Activated T-helper 17 cell treated with anti-CD3 and anti-CD28 coated beads, Interleukin-2, amount 50 U/mL, for 72 hours (primary cell): ENCODE results near the gene DNER. TPM values are rescaled to one million over a fixed set of nuclear protein-coding genes. Genes with fewer than 3 reads are reported as not detected.
"Not testable (repeated sequence)": the region's sequence is repeated elsewhere in the genome, so short reads cannot be mapped to it uniquely, and the experiment has no call there.

ENCODE experiments used
- ATAC-seq: fragments of 150-1000 bp; cut with Tn5 transposase; replicated peaks from 2 replicates; pipeline ENCODE4 v1.10.0; 2021; ENCODE audit warnings: mild to moderate bottlenecking, moderate library complexity
- H3K27ac Mint-ChIP-seq: one replicate; pipeline ENCODE4 v1.8.0; 2022; ENCODE audit warnings: mixed read lengths
- H3K27me3 Mint-ChIP-seq: one replicate; pipeline ENCODE4 v1.8.0; 2022; ENCODE audit warnings: mixed read lengths
- H3K36me3 Mint-ChIP-seq: one replicate; pipeline ENCODE4 v1.8.0; 2022; ENCODE audit warnings: low read depth, mild to moderate bottlenecking, mixed read lengths
- H3K4me1 Mint-ChIP-seq: one replicate; pipeline ENCODE4 v1.8.0; 2022; ENCODE audit warnings: mixed read lengths
- H3K4me3 Mint-ChIP-seq: one replicate; pipeline ENCODE4 v1.8.0; 2022; ENCODE audit warnings: mild to moderate bottlenecking, mixed read lengths
- H3K9me3 Mint-ChIP-seq: one replicate; pipeline ENCODE4 v1.8.0; 2022; ENCODE audit warnings: mixed read lengths
- total RNA-seq, 2 donors: library from RNA; stranded (reverse); gene quantifications; one replicate each; pipeline ENCODE4 v1.2.3, GENCODE V29; 2022

The DNER gene
- total RNA-seq, 2 donors from 2014 or later = not detected

GRCh38 chr2:229728370-229728769 lies 14.0 kb upstream of the DNER start:
- H3K36me3 Mint-ChIP-seq = no peaks in the 10 kb centered on the region
- no peaks in the 10 kb centered on the region for H3K4me1 Mint-ChIP-seq
- H3K27ac Mint-ChIP-seq = no peak overlapping the region
- peaks cover 12% of the 10 kb centered on the region for H3K27me3 Mint-ChIP-seq
- no peaks in the 10 kb centered on the region for H3K9me3 Mint-ChIP-seq
- ATAC-seq = no peak
- H3K4me3 Mint-ChIP-seq = no peak overlapping the region

- Mint-ChIP-seq H3K9me3 (no peaks in the 10 kb centered on the region), H3K36me3 (no peaks in the 10 kb centered on the region), H3K4me3 (no peak overlapping the region), H3K27me3 (peaks cover 21% of the 10 kb centered on the region), H3K4me1 (no peaks in the 10 kb centered on the region), H3K27ac (no peak overlapping the region)
- no peak for ATAC-seq
Observed at GRCh38 chr2:229726643-229727042, 12.3 kb upstream of the DNER start.

- H3K36me3 Mint-ChIP-seq = no peaks in the 10 kb centered on the region
- H3K27me3 Mint-ChIP-seq = peaks cover 21% of the 10 kb centered on the region
- ATAC-seq = no peak
- H3K4me1 Mint-ChIP-seq = no peaks in the 10 kb centered on the region
- H3K9me3 Mint-ChIP-seq = no peaks in the 10 kb centered on the region
- no peak overlapping the region for H3K4me3 Mint-ChIP-seq
- H3K27ac Mint-ChIP-seq = no peak overlapping the region
Observed at GRCh38 chr2:229725716-229726574, 11.6 kb upstream of the DNER start.

GRCh38 chr2:229723192-229723591 lies 8.8 kb upstream of the DNER start:
- ATAC-seq, H3K4me1 Mint-ChIP-seq, H3K27ac Mint-ChIP-seq, H3K4me3 Mint-ChIP-seq, H3K36me3 Mint-ChIP-seq, H3K9me3 Mint-ChIP-seq: not testable (repeated sequence)
- peaks cover 23% of the 10 kb centered on the region for H3K27me3 Mint-ChIP-seq

- H3K4me1 Mint-ChIP-seq = no peaks in the 10 kb centered on the region
- H3K4me3 Mint-ChIP-seq = no peak overlapping the region
- no peaks in the 10 kb centered on the region for H3K36me3 Mint-ChIP-seq
- no peak for ATAC-seq
- H3K9me3 Mint-ChIP-seq = no peaks in the 10 kb centered on the region
- H3K27ac Mint-ChIP-seq = no peak overlapping the region
- peaks cover 35% of the 10 kb centered on the region for H3K27me3 Mint-ChIP-seq
Observed at GRCh38 chr2:229719926-229720647, 5.7 kb upstream of the DNER start.

- Mint-ChIP-seq H3K9me3 (no peaks in the 10 kb centered on the region), H3K36me3 (peaks cover 6% of the 10 kb centered on the region), H3K4me1 (no peaks in the 10 kb centered on the region), H3K4me3 (no peak overlapping the region), H3K27ac (no peak overlapping the region), H3K27me3 (peaks cover 31% of the 10 kb centered on the region)
- no peak for ATAC-seq
Observed at GRCh38 chr2:229718057-229718456, 3.7 kb upstream of the DNER start.

- no peak overlapping the region for H3K27ac Mint-ChIP-seq
- peak overlapping the region; percentile 7 for H3K4me3 Mint-ChIP-seq
- H3K9me3 Mint-ChIP-seq = no peaks in the 10 kb centered on the region
- H3K4me1 Mint-ChIP-seq = no peaks in the 10 kb centered on the region
- H3K36me3 Mint-ChIP-seq = peaks cover 10% of the 10 kb centered on the region
- ATAC-seq = no peak
- H3K27me3 Mint-ChIP-seq = peaks cover 44% of the 10 kb centered on the region
Observed at GRCh38 chr2:229715895-229716507, 1.6 kb upstream of the DNER start.

GRCh38 chr2:229714736-229715541 lies 584 bp upstream of the DNER start:
- peak; percentile 53 for ATAC-seq
- H3K9me3 Mint-ChIP-seq = no peaks in the 10 kb centered on the region
- no peak overlapping the region for H3K27ac Mint-ChIP-seq
- H3K36me3 Mint-ChIP-seq = peaks cover 10% of the 10 kb centered on the region
- peak overlapping the region; percentile 7 for H3K4me3 Mint-ChIP-seq
- H3K27me3 Mint-ChIP-seq = peaks cover 55% of the 10 kb centered on the region
- no peaks in the 10 kb centered on the region for H3K4me1 Mint-ChIP-seq

GRCh38 chr2:229713371-229714079 lies 830 bp downstream of the DNER start:
- ATAC-seq = no peak
- Mint-ChIP-seq H3K27me3 (peaks cover 55% of the 10 kb centered on the region), H3K9me3 (no peaks in the 10 kb centered on the region), H3K4me1 (no peaks in the 10 kb centered on the region), H3K4me3 (peak overlapping the region; percentile 44), H3K36me3 (peaks cover 10% of the 10 kb centered on the region), H3K27ac (no peak overlapping the region)

- no peak for ATAC-seq
- Mint-ChIP-seq H3K4me3 (no peak overlapping the region), H3K36me3 (peaks cover 10% of the 10 kb centered on the region), H3K9me3 (no peaks in the 10 kb centered on the region), H3K27me3 (peaks cover 57% of the 10 kb centered on the region), H3K27ac (no peak overlapping the region), H3K4me1 (no peaks in the 10 kb centered on the region)
Observed at GRCh38 chr2:229712136-229712535, 2.2 kb downstream of the DNER start.

GRCh38 chr2:229708335-229708734 lies 6.0 kb downstream of the DNER start:
- H3K27me3 Mint-ChIP-seq = peaks cover 57% of the 10 kb centered on the region
- no peak for ATAC-seq

GRCh38 chr2:229703909-229704630 lies 10.3 kb downstream of the DNER start:
- Mint-ChIP-seq H3K4me1 (no peaks in the 10 kb centered on the region), H3K4me3 (no peak overlapping the region), H3K27me3 (peaks cover 37% of the 10 kb centered on the region), H3K9me3 (no peaks in the 10 kb centered on the region), H3K36me3 (no peaks in the 10 kb centered on the region), H3K27ac (no peak overlapping the region)
- ATAC-seq = no peak

More at GRCh38 chr2:229708335-229708734, 6.0 kb downstream of the DNER start:
- no peaks in the 10 kb centered on the region for H3K4me1 Mint-ChIP-seq
- no peak overlapping the region for H3K27ac Mint-ChIP-seq
- no peaks in the 10 kb centered on the region for H3K9me3 Mint-ChIP-seq
- H3K4me3 Mint-ChIP-seq = no peak overlapping the region
- peaks cover 6% of the 10 kb centered on the region for H3K36me3 Mint-ChIP-seq

GRCh38 chr2:229701716-229702115 lies 12.6 kb downstream of the DNER start:
- H3K27ac Mint-ChIP-seq = no peak overlapping the region
- no peak overlapping the region for H3K4me3 Mint-ChIP-seq
- no peaks in the 10 kb centered on the region for H3K9me3 Mint-ChIP-seq
- no peaks in the 10 kb centered on the region for H3K36me3 Mint-ChIP-seq
- ATAC-seq = no peak
- peaks cover 30% of the 10 kb centered on the region for H3K27me3 Mint-ChIP-seq
- H3K4me1 Mint-ChIP-seq = no peaks in the 10 kb centered on the region
